B cell (primary cell): ENCODE measurements around the gene AQP11. TPM values are rescaled to one million over a fixed set of nuclear protein-coding genes. Genes with fewer than 3 reads are reported as not detected.

Experiments
- ATAC-seq: fragments of 200-7000 bp; cut with Tn5 transposase; one replicate; pipeline ENCODE4 v1.10.0; 2021; ENCODE audit warnings: low read depth, mild to moderate bottlenecking, moderate number of reproducible peaks, moderate library complexity
- CTCF ChIA-PET: fragments of 350-600 bp; sonication (Branson Sonifier 250); formaldehyde crosslinking; loops from one replicate; lab custom pipeline; 2021; ENCODE audit warnings: antibody characterized with exemption, inconsistent platforms; lab: Charles Lee
- POLR2A ChIA-PET: fragments of 350-600 bp; sonication (Branson Sonifier 250); formaldehyde crosslinking; loops from one replicate; lab custom pipeline; 2021; ENCODE audit warnings: antibody characterized with exemption; lab: Charles Lee
- DNase-seq: peaks from one replicate; pipeline ENCODE4 v3.0.0; 2013
- H2AFZ ChIP-seq: 2 replicates; pipeline ENCODE4 v1.6.1; 2012; ENCODE audit warnings: mild to moderate bottlenecking, low read depth, low read length; ENCODE audit not compliant: insufficient read depth, poor library complexity, severe bottlenecking
- H3K27ac ChIP-seq, 2 donors: 1 replicate in 1 of 2; 2 replicates in 1 of 2; pipeline ENCODE4 v1.5.1; 2012 to 2013; ENCODE audit warnings: low read length in 2 of 2, mild to moderate bottlenecking in 2 of 2, moderate library complexity in 1 of 2
- H3K27me3 ChIP-seq, 4 experiments: fragments of 200-600 bp in 1 of 4; sonication (generic) in 1 of 4; replicated peaks in 1 of 4; 1 replicate in 2 of 4; 2 replicates in 2 of 4; pipeline versions ENCODE4 v1.6.1 to v1.7.0; 2013 to 2016; ENCODE audit warnings: low read length in 3 of 4, mild to moderate bottlenecking in 2 of 4, mixed read lengths in 1 of 4, moderate library complexity in 1 of 4; ENCODE audit not compliant: insufficient read depth in 4 of 4, control insufficient read depth in 3 of 4; ENCODE audit errors: control extremely low read depth in 1 of 4
- H3K36me3 ChIP-seq, 2 experiments: replicated peaks in 1 of 2; 1 replicate in 1 of 2; 2 replicates in 1 of 2; pipeline versions ENCODE4 v1.6.1 to v1.7.1; 2013; ENCODE audit warnings: low read length in 1 of 2; ENCODE audit not compliant: insufficient read depth in 2 of 2, control insufficient read depth in 1 of 2; ENCODE audit errors: control extremely low read depth in 1 of 2, extremely low read depth in 1 of 2
- H3K4me1 ChIP-seq, 2 donors: fragments of 200-600 bp in 1 of 2; sonication (generic) in 1 of 2; 1 replicate in 1 of 2; 2 replicates in 1 of 2; pipeline versions ENCODE4 v1.5.1 to v1.6.1; 2013 to 2017; ENCODE audit warnings: low read length in 2 of 2; ENCODE audit not compliant: control insufficient read depth in 2 of 2, insufficient read depth in 2 of 2
- H3K4me2 ChIP-seq: replicated peaks from 2 replicates; pipeline ENCODE3; 2012; ENCODE audit warnings: mild to moderate bottlenecking, low read depth, low read length; ENCODE audit not compliant: poor library complexity, severe bottlenecking
- H3K4me3 ChIP-seq, 5 experiments: fragments of 200-600 bp in 1 of 5; sonication (generic) in 1 of 5; 1 replicate in 3 of 5; 2 replicates in 2 of 5; pipeline versions ENCODE4 v1.5.1 to v1.7.0; 2011 to 2016; ENCODE audit warnings: low read length in 4 of 5, mild to moderate bottlenecking in 4 of 5, low read depth in 2 of 5, control low read depth in 1 of 5, moderate library complexity in 1 of 5; ENCODE audit not compliant: insufficient read depth in 1 of 5; ENCODE audit errors: control extremely low read depth in 1 of 5, extremely low read depth in 1 of 5
- H3K79me2 ChIP-seq: fragments of 200-600 bp; sonication (generic); one replicate; pipeline ENCODE4 v1.6.0; 2016; ENCODE audit warnings: low read length; ENCODE audit not compliant: control insufficient read depth, insufficient read depth
- H3K9ac ChIP-seq: fragments of 200-600 bp; sonication (generic); 2 replicates; pipeline ENCODE4 v1.6.1; 2017; ENCODE audit warnings: mild to moderate bottlenecking, low read length, moderate library complexity
- H3K9me3 ChIP-seq, 3 donors: one replicate each; pipeline versions ENCODE4 v1.6.1 to v1.7.1; 2013; ENCODE audit warnings: low read length in 2 of 3; ENCODE audit not compliant: control insufficient read depth in 2 of 3, insufficient read depth in 1 of 3; ENCODE audit errors: control extremely low read depth in 1 of 3
- H4K20me1 ChIP-seq: 2 replicates; pipeline ENCODE4 v1.6.0; 2012; ENCODE audit warnings: mild to moderate bottlenecking, low read length; ENCODE audit not compliant: insufficient read depth, control insufficient read depth, poor library complexity, severe bottlenecking
- H3K27ac Mint-ChIP-seq: one replicate; pipeline ENCODE4 v1.8.0; 2021; ENCODE audit warnings: mixed read lengths
- H3K27me3 Mint-ChIP-seq: one replicate; pipeline ENCODE4 v1.8.0; 2021; ENCODE audit warnings: mixed read lengths
- H3K4me1 Mint-ChIP-seq: one replicate; pipeline ENCODE4 v1.8.0; 2021; ENCODE audit warnings: mixed read lengths
- H3K4me3 Mint-ChIP-seq: one replicate; pipeline ENCODE4 v1.8.0; 2021; ENCODE audit warnings: mixed read lengths
- H3K9me3 Mint-ChIP-seq: one replicate; pipeline ENCODE4 v1.8.0; 2022; ENCODE audit warnings: mixed read lengths; ENCODE audit not compliant: insufficient read depth
- CTCF ChIP-seq: fragments of 200-600 bp; IDR thresholded peaks from one replicate; pipeline ENCODE4 v1.8.0; 2022; ENCODE audit warnings: antibody characterized with exemption, mild to moderate bottlenecking
- EZH2 ChIP-seq: IDR thresholded peaks from 2 replicates; pipeline ENCODE4 v1.6.1; 2012; ENCODE audit warnings: borderline replicate concordance, low read depth, mild to moderate bottlenecking, moderate library complexity, low read length; ENCODE audit not compliant: insufficient read depth, poor library complexity, severe bottlenecking
- WGBS: methylation state at CpG from one replicate; pipeline ENCODE4 v1.1.5; 2013; ENCODE audit warnings: missing lambda C conversion rate; ENCODE audit not compliant: insufficient coverage; 5-methylcytosine and 5-hydroxymethylcytosine counted together
- intact Hi-C: fragments of 100-400 bp; cut with micrococcal nuclease; formaldehyde crosslinking; loops from one replicate; pipeline ENCODE4 v1.10.0; 2022
- polyA plus RNA-seq: library from polyadenylated mRNA; depleted of rRNA; stranded (reverse); fragments of >200 nt; gene quantifications from 2 replicates; pipeline ENCODE4 v1.2.3, GENCODE V29; 2012
- total RNA-seq, 2 donors: library from RNA; stranded (reverse); fragments of 120-200 nt in 1 of 2; gene quantifications; 1 replicate in 1 of 2; 2 replicates in 1 of 2; pipeline versions ENCODE4 v1.2.3 to v1.2.4, GENCODE V29; 2013 to 2022

The AQP11 gene
- total and polyA plus RNA-seq, 2 donors (not counting 1 experiment from before 2014, with no cell fraction given), result 0.19 to 0.47 TPM

GRCh38 chr11:77611921-77612320 is 22.2 kb downstream of the AQP11 start:
- H2AFZ ChIP-seq, result no peak overlapping the region
- H3K4me3 Mint-ChIP-seq, result no peak overlapping the region

DNA sequence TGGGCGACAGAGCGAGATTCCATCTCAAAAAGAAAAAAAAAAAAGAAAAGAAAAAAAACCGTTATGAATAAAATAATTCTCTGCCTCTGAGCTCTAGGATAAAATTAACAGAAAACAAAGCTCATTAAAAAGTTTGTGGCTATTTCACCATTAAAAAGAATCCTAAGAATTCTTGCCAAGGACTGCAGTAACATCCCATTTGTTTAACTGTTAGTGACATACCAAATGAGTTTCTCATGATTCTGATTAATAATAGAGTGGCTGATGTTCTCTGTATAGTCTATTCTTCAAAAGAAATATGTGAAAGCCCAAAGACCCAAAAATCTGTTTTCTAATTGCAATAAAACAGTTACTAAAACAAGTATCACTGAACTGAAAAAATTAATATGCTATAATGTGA is 28.1 kb downstream of the AQP11 start:
- no peak for ATAC-seq
- no peaks in the 10 kb centered on the region for H3K27me3 Mint-ChIP-seq
- H3K9me3 Mint-ChIP-seq, result no peaks in the 10 kb centered on the region
- Histone ChIP-seq H3K4me3 (no peak overlapping the region), H2AFZ (no peak overlapping the region), H3K79me2 (no peaks in the 10 kb centered on the region), H3K36me3 (peaks cover 5 to 60% of the 10 kb centered on the region in 2 experiments), H3K4me2 (no peak overlapping the region), H3K27ac (no peak overlapping the region), H3K4me1 (no peaks in the 10 kb centered on the region), H3K27me3 (no peaks in the 10 kb centered on the region), H4K20me1 (no peaks in the 10 kb centered on the region), H3K9me3 (no peaks in the 10 kb centered on the region), H3K9ac (no peak overlapping the region)
- no peak overlapping the region for H3K4me3 Mint-ChIP-seq
- ChIA-PET CTCF (interaction anchor here (0.7 to 2.9 kb wide), 4 partner anchors 19 to 1002 kb away, joined by 3 to 18 read pairs (median 6); partner anchors contain the start of genes CLNS1A and MYO7A), POLR2A (no interaction called here)
- no peak for DNase-seq
- WGBS, result no CpG with 5 or more reads among the region's 3 CpGs
- TF ChIP-seq CTCF (no peak), EZH2 (no peak)
- intact Hi-C loops, result no loop called here
- no peaks in the 10 kb centered on the region for H3K4me1 Mint-ChIP-seq
- no peak overlapping the region for H3K27ac Mint-ChIP-seq

More at GRCh38 chr11:77611921-77612320, 22.2 kb downstream of the AQP11 start:
- POLR2A ChIA-PET, result no interaction called here
- Histone ChIP-seq H3K36me3 (peaks cover 0 to 37% of the 10 kb centered on the region in 2 experiments), H3K27ac (no peak overlapping the region), H3K4me3 (no peak overlapping the region), H3K4me1 (no peaks in the 10 kb centered on the region), H3K9ac (no peak overlapping the region), H3K9me3 (no peaks in the 10 kb centered on the region), H3K4me2 (no peak overlapping the region), H4K20me1 (no peaks in the 10 kb centered on the region), H3K27me3 (no peaks in the 10 kb centered on the region), H3K79me2 (no peaks in the 10 kb centered on the region)
- no peaks in the 10 kb centered on the region for H3K27me3 Mint-ChIP-seq
- TF ChIP-seq CTCF, result no peak
- no peak for TF ChIP-seq EZH2
- CTCF ChIA-PET, result interaction anchor here (0.5 kb wide), 1 partner anchor 92 kb away, joined by 3 read pairs; no protein-coding TSS in a partner anchor
- DNase-seq (no peak), ATAC-seq (no peak)
- intact Hi-C loops, result no loop called here
- no peaks in the 10 kb centered on the region for H3K4me1 Mint-ChIP-seq
- H3K27ac Mint-ChIP-seq, result no peak overlapping the region
- H3K9me3 Mint-ChIP-seq, result no peaks in the 10 kb centered on the region
